H1 (cell line): ENCODE results near the gene L3HYPDH. TPM values are rescaled to one million over a fixed set of nuclear protein-coding genes. Genes with fewer than 3 reads are reported as not detected.

ENCODE experiments used
- CTCF ChIA-PET: fragments of 300-600 bp; sonication (Branson Sonifier 250); formaldehyde crosslinking; loops from one replicate; lab custom pipeline; 2021; ENCODE audit not compliant: partially characterized antibody; lab: Charles Lee
- POLR2A ChIA-PET: fragments of 300-600 bp; sonication (Branson Sonifier 250); formaldehyde crosslinking; loops from one replicate; lab custom pipeline; 2021; ENCODE audit warnings: inconsistent platforms; ENCODE audit not compliant: partially characterized antibody; lab: Charles Lee
- DNase-seq, 2 experiments: peaks; one replicate each; pipeline versions ENCODE4 v3.0.0 to v3.0.0-alpha.2; 2010 to 2022; ENCODE audit warnings: low spot score in 2 of 2, low read depth in 1 of 2, mixed read lengths in 1 of 2
- FAIRE-seq: peaks from 2 replicates; lab custom pipeline; 2011; peaks lifted over from hg19 to GRCh38; lab: Jason Lieb, UNC
- H2AFZ ChIP-seq: 2 replicates; pipeline ENCODE4 v1.8.1; 2012; ENCODE audit warnings: low read length, inconsistent platforms
- H2AK5ac ChIP-seq: 2 replicates; pipeline ENCODE4 v1.6.1; 2013; ENCODE audit warnings: low read depth, low read length
- H2BK120ac ChIP-seq: replicated peaks from 2 replicates; pipeline ENCODE3; 2013; ENCODE audit warnings: low read depth, low read length, inconsistent platforms
- H2BK12ac ChIP-seq: 2 replicates; pipeline ENCODE4 v1.6.1; 2013; ENCODE audit warnings: low read depth, low read length
- H2BK15ac ChIP-seq: 2 replicates; pipeline ENCODE4 v1.6.1; 2013; ENCODE audit warnings: low read length
- H2BK20ac ChIP-seq: 2 replicates; pipeline ENCODE4 v1.6.1; 2013; ENCODE audit warnings: low read length
- H2BK5ac ChIP-seq: 2 replicates; pipeline ENCODE4 v1.6.1; 2013; ENCODE audit warnings: low read depth, low read length
- H3K14ac ChIP-seq: 2 replicates; pipeline ENCODE4 v1.6.1; 2013; ENCODE audit warnings: inconsistent platforms; ENCODE audit not compliant: insufficient read length
- H3K18ac ChIP-seq: 2 replicates; pipeline ENCODE4 v1.6.1; 2013; ENCODE audit warnings: low read length; ENCODE audit errors: extremely low read depth
- H3K23ac ChIP-seq: 2 replicates; pipeline ENCODE4 v1.6.1; 2013; ENCODE audit warnings: inconsistent platforms; ENCODE audit not compliant: insufficient read length
- H3K23me2 ChIP-seq: 2 replicates; pipeline ENCODE4 v1.6.1; 2013; ENCODE audit warnings: low read depth, low read length
- H3K27ac ChIP-seq: 2 replicates; pipeline ENCODE4 v1.6.1; 2011; ENCODE audit warnings: low read depth, low read length, inconsistent platforms
- H3K27me3 ChIP-seq, 4 experiments: replicated peaks in 1 of 4; 1 replicate in 1 of 4; 2 replicates in 3 of 4; pipeline versions ENCODE4 v1.6.1 to v1.8.1; 2011 to 2013; ENCODE audit warnings: low read length in 3 of 4, mild to moderate bottlenecking in 3 of 4, inconsistent platforms in 2 of 4, mixed read lengths in 2 of 4, moderate library complexity in 1 of 4; ENCODE audit not compliant: control insufficient read depth in 3 of 4, insufficient read depth in 3 of 4; ENCODE audit errors: extremely low read depth in 1 of 4
- H3K36me3 ChIP-seq, 4 experiments: 2 replicates each; pipeline versions ENCODE4 v1.6.1 to v1.8.1; 2011 to 2013; ENCODE audit warnings: mild to moderate bottlenecking in 4 of 4, low read length in 3 of 4, moderate library complexity in 2 of 4, control low read depth in 1 of 4, inconsistent platforms in 1 of 4; ENCODE audit not compliant: insufficient read depth in 4 of 4, control insufficient read depth in 2 of 4
- H3K4ac ChIP-seq: replicated peaks from 2 replicates; pipeline ENCODE3; 2013; ENCODE audit warnings: low read length, low read depth, mixed read lengths, inconsistent platforms; ENCODE audit not compliant: insufficient read length
- H3K4me1 ChIP-seq, 4 experiments: replicated peaks in 1 of 4; 1 replicate in 1 of 4; 2 replicates in 3 of 4; pipeline versions ENCODE4 v1.6.1 to v1.8.1; 2011 to 2013; ENCODE audit warnings: low read length in 3 of 4, inconsistent platforms in 2 of 4, mixed read lengths in 1 of 4; ENCODE audit not compliant: insufficient read depth in 4 of 4, control insufficient read depth in 3 of 4
- H3K4me2 ChIP-seq, 2 experiments: 2 replicates each; pipeline versions ENCODE4 v1.6.1 to v1.8.1; 2011 to 2013; ENCODE audit warnings: low read depth in 2 of 2, low read length in 2 of 2, control low read depth in 1 of 2, inconsistent platforms in 1 of 2, mild to moderate bottlenecking in 1 of 2; ENCODE audit not compliant: insufficient read depth in 1 of 2
- H3K4me3 ChIP-seq, 4 experiments: fragments of 200-600, 300-600 bp in 1 of 4; sonication (generic), shearing (Covaris generic), sonication (Bioruptor Twin) in 1 of 4; 2 replicates each; pipeline versions ENCODE4 v1.5.1 to v1.8.1; 2011 to 2016; ENCODE audit warnings: low read length in 4 of 4, low read depth in 3 of 4, control low read depth in 2 of 4, inconsistent platforms in 2 of 4, mild to moderate bottlenecking in 2 of 4, mixed read lengths in 1 of 4, moderate library complexity in 1 of 4; ENCODE audit not compliant: insufficient read depth in 2 of 4; ENCODE audit errors: extremely low read depth in 1 of 4
- H3K56ac ChIP-seq: replicated peaks from 2 replicates; pipeline ENCODE3; 2013; ENCODE audit warnings: low read depth, mild to moderate bottlenecking, mixed read lengths, low read length, inconsistent platforms; ENCODE audit not compliant: insufficient read length
- H3K79me1 ChIP-seq: 2 replicates; pipeline ENCODE4 v1.6.1; 2013; ENCODE audit warnings: low read depth, low read length, control low read depth
- H3K79me2 ChIP-seq, 2 experiments: 2 replicates each; pipeline versions ENCODE4 v1.6.1 to v1.8.1; 2012 to 2013; ENCODE audit warnings: low read length in 2 of 2, mild to moderate bottlenecking in 2 of 2, inconsistent platforms in 1 of 2; ENCODE audit not compliant: insufficient read depth in 2 of 2, control insufficient read depth in 1 of 2
- H3K9ac ChIP-seq, 4 experiments: replicated peaks in 1 of 4; 1 replicate in 1 of 4; 2 replicates in 3 of 4; pipeline versions ENCODE4 v1.6.1 to v1.8.1; 2011 to 2013; ENCODE audit warnings: low read depth in 3 of 4, low read length in 3 of 4, control low read depth in 2 of 4, mild to moderate bottlenecking in 2 of 4, moderate library complexity in 2 of 4, inconsistent platforms in 1 of 4; ENCODE audit errors: extremely low read depth in 1 of 4
- H3K9me3 ChIP-seq, 2 experiments: 2 replicates each; pipeline versions ENCODE4 v1.6.1 to v1.8.1; 2012 to 2013; ENCODE audit warnings: mild to moderate bottlenecking in 2 of 2, moderate library complexity in 2 of 2, control low read depth in 1 of 2, inconsistent platforms in 1 of 2, low read depth in 1 of 2, low read length in 1 of 2, mixed read lengths in 1 of 2; ENCODE audit not compliant: insufficient read depth in 2 of 2
- H4K20me1 ChIP-seq, 2 experiments: replicated peaks in 1 of 2; 2 replicates each; pipeline versions ENCODE3 to v1.8.1; 2011 to 2013; ENCODE audit warnings: inconsistent platforms in 2 of 2, low read length in 2 of 2, mild to moderate bottlenecking in 1 of 2; ENCODE audit not compliant: insufficient read depth in 2 of 2, control insufficient read depth in 1 of 2
- H4K5ac ChIP-seq: 2 replicates; pipeline ENCODE4 v1.6.1; 2013; ENCODE audit warnings: low read length, low read depth, mixed read lengths, inconsistent platforms; ENCODE audit not compliant: insufficient read length
- H4K8ac ChIP-seq: 2 replicates; pipeline ENCODE4 v1.8.0; 2013; ENCODE audit warnings: mild to moderate bottlenecking, moderate library complexity, low read length, inconsistent platforms; ENCODE audit not compliant: insufficient read depth; ENCODE audit errors: extremely low read depth
- H4K91ac ChIP-seq: replicated peaks from 2 replicates; pipeline ENCODE3; 2013; ENCODE audit warnings: low read length, mixed read lengths, inconsistent platforms; ENCODE audit not compliant: insufficient read length
- BRCA1 ChIP-seq: IDR thresholded peaks from 2 replicates; pipeline ENCODE4 v1.6.1; 2012; ENCODE audit warnings: low read depth, low read length, improper control_type of control experiment
- JUN ChIP-seq: IDR thresholded peaks from 2 replicates; pipeline ENCODE4 v1.6.1; 2011; ENCODE audit warnings: low read depth, mild to moderate bottlenecking, improper control_type of control experiment, low read length
- KDM1A ChIP-seq: fragments of 200-600, 300-600 bp; sonication (generic); IDR thresholded peaks from 2 replicates; pipeline ENCODE4 v1.7.1; 2016; ENCODE audit warnings: mild to moderate bottlenecking, low read length, borderline replicate concordance
- POU5F1 ChIP-seq: IDR thresholded peaks from 2 replicates; pipeline ENCODE4 v1.6.1; 2011; ENCODE audit warnings: low read depth, mild to moderate bottlenecking, low read length, moderate library complexity
- RAD21 ChIP-seq, 2 experiments: IDR thresholded peaks in 1 of 2; conservative IDR thresholded peaks in 1 of 2; 2 replicates each; pipeline ENCODE4 v1.6.1; 2011; ENCODE audit warnings: low read depth in 2 of 2, low read length in 2 of 2, improper control_type of control experiment in 1 of 2, inconsistent platforms in 1 of 2, mild to moderate bottlenecking in 1 of 2, moderate library complexity in 1 of 2
- RFX5 ChIP-seq: IDR thresholded peaks from 2 replicates; pipeline ENCODE4 v1.6.1; 2011; ENCODE audit warnings: low read depth, low read length, improper control_type of control experiment, borderline replicate concordance
- SP2 ChIP-seq: IDR thresholded peaks from 2 replicates; pipeline ENCODE4 v1.6.1; 2012; ENCODE audit warnings: mild to moderate bottlenecking, low read length, inconsistent platforms
- TAF1 ChIP-seq: IDR thresholded peaks from 2 replicates; pipeline ENCODE4 v1.6.1; 2011; ENCODE audit warnings: mild to moderate bottlenecking, low read depth, low read length
- WGBS, 2 experiments: shearing (Covaris generic) in 1 of 2; methylation state at CpG; one replicate each; pipeline versions ENCODE4 v1.1.6 to v1.1.7; 2013 to 2015; ENCODE audit warnings: low lambda C conversion rate in 2 of 2, mixed read lengths in 2 of 2, inconsistent platforms in 1 of 2, low coverage in 1 of 2, missing lambda C conversion rate in 1 of 2; ENCODE audit not compliant: insufficient replicate concordance in 2 of 2, insufficient coverage in 1 of 2, insufficient read length in 1 of 2; ENCODE audit errors: extremely low coverage in 1 of 2, missing lambda C conversion rate in 1 of 2; 5-methylcytosine and 5-hydroxymethylcytosine counted together
- long read RNA-seq, 2 experiments: library from RNA in 1 of 2; library from capped mRNA in 1 of 2; stranded (forward); transcript quantifications; one replicate each; pipeline ENCODE4 v2.0.0, GENCODE V29; 2021; ENCODE audit warnings: inconsistent platforms in 1 of 2
- polyA minus RNA-seq, 3 experiments: library from RNA; depleted of rRNA, polyadenylated mRNA; stranded (reverse); fragments of >200 nt; gene quantifications; 1 replicate in 2 of 3; 2 replicates in 1 of 3; pipeline ENCODE4 v1.2.3, GENCODE V29; 2011
- polyA plus RNA-seq, 7 experiments: library from polyadenylated mRNA; depleted of rRNA in 3 of 7; stranded (reverse) in 5 of 7; unstranded in 2 of 7; fragments of >200 nt in 5 of 7; fragments of 200-250 nt in 2 of 7; gene quantifications; 1 replicate in 5 of 7; 2 replicates in 1 of 7; 4 replicates in 1 of 7; pipeline versions ENCODE4 v1.2.1 to v1.2.3, GENCODE V29; 2011 to 2013; ENCODE audit warnings: missing spikeins in 2 of 7, mixed read lengths in 2 of 7
- total RNA-seq: library from RNA; stranded (reverse); fragmentation: NEBNext Ultra II Directional; extraction: Animal tissue kit (Norgen Biotek cat#: 25700); gene quantifications from 2 replicates; pipeline ENCODE4 v1.2.1, GENCODE V29; 2021

L3HYPDH gene
- total RNA-seq, result 12.4 and 15.8 TPM in 2 replicates
- polyA plus RNA-seq (2011; rRNA removed), result 11.2 and 12.1 TPM in 2 replicates
- polyA plus RNA-seq (2011; cell fraction: cytosol; rRNA removed), result 15.1 TPM
- 21.3 TPM for polyA plus RNA-seq (2011; cell fraction: nucleus; rRNA removed)
- polyA plus RNA-seq (2012, experiment 1 of 2), result 8.2 to 10.3 TPM (median 9.8 TPM) in 4 replicates
- polyA plus RNA-seq (2012, experiment 2 of 2), result 4.7 TPM
- 15.4 TPM for polyA plus RNA-seq (2013, experiment 1 of 2)
- polyA plus RNA-seq (2013, experiment 2 of 2), result 13.8 TPM
- polyA minus RNA-seq (2011; rRNA and poly(A)+ RNA removed), result 7.4 and 9.6 TPM in 2 replicates
- 10.8 TPM for polyA minus RNA-seq (2011; cell fraction: cytosol; rRNA and poly(A)+ RNA removed)
- polyA minus RNA-seq (2011; cell fraction: nucleus; rRNA and poly(A)+ RNA removed), result 47.9 TPM
- long read RNA-seq, experiment 1, partial matches to known transcripts, result 3 of 5 reads
- long read RNA-seq, experiment 1, other reads (novel, unspliced or antisense), result 1 of 5 reads
- long read RNA-seq, experiment 2, partial matches to known transcripts, result 1 of 2 reads
- long read RNA-seq, experiment 2, other reads (novel, unspliced or antisense), result 1 of 2 reads

- no peak within 1 kb of the TSS for H3K23ac ChIP-seq
- H3K27me3 ChIP-seq, result no peaks in the 10 kb centered on the region
- no peak for FAIRE-seq
- H3K23me2 ChIP-seq, result peaks cover 7% of the 10 kb centered on the region
- H3K14ac ChIP-seq, result peak within 1 kb of the TSS; percentile 43
- H3K56ac ChIP-seq, result peak within 1 kb of the TSS; percentile 34
- peak within 1 kb of the TSS; percentile 63 to 80 (median 72) for H3K9ac ChIP-seq
- 0 out of 2 replicates have a peak within 1 kb of the TSS, but pooled peaks have one; percentile 55 for H2BK12ac ChIP-seq
- peak within 1 kb of the TSS; percentile 96 for H4K8ac ChIP-seq
- ChIA-PET POLR2A (interaction anchor here (0.8 to 2.3 kb wide), 11 partner anchors 9 to 295 kb away, joined by 3 to 9 read pairs (median 5); partner anchors contain the start of genes DAAM1 and GPR135), CTCF (interaction anchor here (0.6 to 2.2 kb wide), 12 partner anchors 10 to 673 kb away, joined by 3 to 6 read pairs (median 4); partner anchors contain the start of gene CCDC175)
- peaks cover 0 to 47% of the 10 kb centered on the region in 2 experiments; a peak in 3 of 4 replicates for H3K79me2 ChIP-seq
- peak within 1 kb of the TSS; percentile 82 for H3K27ac ChIP-seq
- no peak within 1 kb of the TSS for H2BK120ac ChIP-seq
- peak within 1 kb of the TSS; percentile 89 for H2BK5ac ChIP-seq
- no peak within 1 kb of the TSS for H2BK20ac ChIP-seq
- H4K20me1 ChIP-seq, result peaks cover 0 to 2% of the 10 kb centered on the region in 2 experiments
- H4K91ac ChIP-seq, result peak within 1 kb of the TSS; percentile 95
- no peak within 1 kb of the TSS for H2AK5ac ChIP-seq
- 2% methylated on average over 73 of the region's 92 CpGs; no CpG with 5 or more reads in 1 of the 2 experiments for WGBS, 2 experiments
- H2BK15ac ChIP-seq, result peak within 1 kb of the TSS; percentile 83; the same call in 1 of the 2 replicates
- no peaks in the 10 kb centered on the region for H3K79me1 ChIP-seq
- peak within 1 kb of the TSS; percentile 91 for H3K18ac ChIP-seq
- peak within 1 kb of the TSS; percentile 89 to 97 for H3K4me2 ChIP-seq
- H3K4me1 ChIP-seq, result peaks cover 0 to 10% (median 3%) of the 10 kb centered on the region in 4 experiments; a peak in 3 of 7 replicates
- peak within 1 kb of the TSS; percentile 73 for H2AFZ ChIP-seq
- H3K4me3 ChIP-seq, result peak within 1 kb of the TSS; percentile 71 to 90 (median 75)
- DNase-seq, result peak; percentile 85 to 98
- peaks cover 5 to 17% (median 10%) of the 10 kb centered on the region in 4 experiments for H3K36me3 ChIP-seq
- peak within 1 kb of the TSS; percentile 96 for H4K5ac ChIP-seq
- peak within 1 kb of the TSS; percentile 84 for H3K4ac ChIP-seq
- no peaks in the 10 kb centered on the region for H3K9me3 ChIP-seq
- TF ChIP-seq RAD21 (IDR thresholded peaks at IDR 0.05 in 1 of 2, conservative IDR thresholded peaks at IDR 0.05 in 1 of 2; ENCODE audit: low read depth in 2 of 2, low read length in 2 of 2) (peak in 1 of 2 experiments; percentile 7; a peak in 2 of 4 replicates), RFX5 (no peak), POU5F1 (no peak), JUN (no peak), TAF1 (peak; percentile 69), BRCA1 (no peak), SP2 (no peak), KDM1A (0 out of 2 replicates have a peak, but pooled peaks have one; percentile 38)
Observed at GRCh38 chr14:59483819-59484638, at the start of gene L3HYPDH, which contains the start of gene JKAMP. Gene L3HYPDH (minus strand): TSS chr14:59484408. CDS start chr14:59484316, 92 bp downstream. Gene JKAMP (plus strand): TSS chr14:59484517. CDS start chr14:59484590, 73 bp downstream.
